ENCODE results near the gene SHROOM3. TPM values are rescaled to one million over a fixed set of nuclear protein-coding genes. Genes with fewer than 3 reads are reported as not detected.

The SHROOM3 gene
- total and polyA plus RNA-seq, 10 donors, result 0.37 to 23.9 (median 8.3) TPM

DNA sequence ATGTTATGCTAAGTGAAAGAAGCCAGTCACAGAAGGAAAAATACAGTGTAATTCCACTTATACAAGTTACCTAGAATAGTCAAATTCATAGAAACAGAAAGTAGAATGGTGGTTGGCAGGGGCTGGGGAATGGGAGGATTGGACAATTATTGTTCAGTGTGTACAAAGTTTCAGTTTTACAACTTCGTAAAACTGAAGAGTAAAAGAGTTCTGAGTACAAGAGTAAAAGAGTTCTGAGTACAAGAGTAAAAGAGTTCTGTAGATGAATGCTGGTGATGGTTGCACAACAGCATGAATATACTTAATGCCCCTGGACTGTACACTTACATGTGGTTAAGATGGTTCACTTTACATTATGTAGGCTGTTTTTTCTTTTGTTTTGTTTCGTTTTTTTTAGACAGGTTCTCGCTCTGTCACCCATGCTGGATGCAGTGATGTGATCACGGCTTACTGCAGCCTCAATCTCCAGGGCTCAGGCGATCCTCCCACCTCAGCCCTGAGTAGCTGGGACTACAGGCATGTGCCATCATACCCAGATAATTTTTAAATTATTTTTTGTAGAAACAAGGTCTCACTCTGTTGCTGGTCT is 232.0 kb downstream of the SHROOM3 start:
- intact Hi-C loops (cut with DNase I; ENCODE audit: low total_unique reads), result no loop called here
- DNase-seq, result no peak
- no peaks in the 10 kb centered on the region for H3K4me1 ChIP-seq
- 66 to 90% (median 76%) methylated on average over 5 of the region's 5 CpGs for WGBS, 5 donors
- no peaks in the 10 kb centered on the region for H3K9me3 ChIP-seq
- no peak overlapping the region for H3K4me3 ChIP-seq
- TF ChIP-seq POLR2AphosphoS5 (IDR thresholded peaks at IDR 0.05) (no peak), POLR2A (IDR thresholded peaks at IDR 0.05) (no peak)
- TF ChIP-seq, protein P1, sequence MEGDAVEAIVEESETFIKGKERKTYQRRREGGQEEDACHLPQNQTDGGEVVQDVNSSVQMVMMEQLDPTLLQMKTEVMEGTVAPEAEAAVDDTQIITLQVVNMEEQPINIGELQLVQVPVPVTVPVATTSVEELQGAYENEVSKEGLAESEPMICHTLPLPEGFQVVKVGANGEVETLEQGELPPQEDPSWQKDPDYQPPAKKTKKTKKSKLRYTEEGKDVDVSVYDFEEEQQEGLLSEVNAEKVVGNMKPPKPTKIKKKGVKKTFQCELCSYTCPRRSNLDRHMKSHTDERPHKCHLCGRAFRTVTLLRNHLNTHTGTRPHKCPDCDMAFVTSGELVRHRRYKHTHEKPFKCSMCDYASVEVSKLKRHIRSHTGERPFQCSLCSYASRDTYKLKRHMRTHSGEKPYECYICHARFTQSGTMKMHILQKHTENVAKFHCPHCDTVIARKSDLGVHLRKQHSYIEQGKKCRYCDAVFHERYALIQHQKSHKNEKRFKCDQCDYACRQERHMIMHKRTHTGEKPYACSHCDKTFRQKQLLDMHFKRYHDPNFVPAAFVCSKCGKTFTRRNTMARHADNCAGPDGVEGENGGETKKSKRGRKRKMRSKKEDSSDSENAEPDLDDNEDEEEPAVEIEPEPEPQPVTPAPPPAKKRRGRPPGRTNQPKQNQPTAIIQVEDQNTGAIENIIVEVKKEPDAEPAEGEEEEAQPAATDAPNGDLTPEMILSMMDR (IDR thresholded peaks at IDR 0.05 in 8 of 11, conservative IDR thresholded peaks at IDR 0.05 in 3 of 11), result no peak
- no peaks in the 10 kb centered on the region for H3K27me3 ChIP-seq (replicated peaks in 1 of 7)
- H3K36me3 ChIP-seq, result no peaks in the 10 kb centered on the region
- H3K27ac ChIP-seq, result no peak overlapping the region

DNA sequence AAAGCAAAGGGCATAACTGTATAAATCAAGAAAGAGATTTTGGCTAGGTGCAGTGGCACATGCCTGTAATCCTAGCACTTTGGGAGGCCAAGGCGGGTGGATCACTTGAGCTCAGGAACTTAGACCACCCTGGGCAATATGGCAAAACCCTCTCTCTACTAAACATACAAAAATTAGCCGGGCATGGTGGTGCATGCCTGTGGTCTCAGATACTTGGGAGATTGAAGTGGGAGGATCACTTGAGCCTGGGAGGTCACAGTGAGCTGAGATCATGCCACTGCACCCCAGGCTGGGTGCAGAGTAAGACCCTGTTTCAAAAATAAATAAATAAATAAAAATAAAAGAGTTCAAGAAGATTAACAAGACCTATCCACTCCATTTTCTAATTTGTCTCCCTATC is 235.6 kb downstream of the SHROOM3 start:
- Histone ChIP-seq H3K27me3 (replicated peaks in 1 of 7) (peaks cover 0 to 6% (median 0%) of the 10 kb centered on the region in 7 donors), H3K4me3 (no peak overlapping the region), H3K27ac (no peak overlapping the region), H3K9me3 (no peaks in the 10 kb centered on the region), H3K4me1 (no peaks in the 10 kb centered on the region), H3K36me3 (no peaks in the 10 kb centered on the region)
- intact Hi-C loops (cut with DNase I; ENCODE audit: low total_unique reads), result no loop called here
- WGBS, 5 donors, result 86 to 97% (median 88%) methylated on average over 2 of the region's 2 CpGs
- no peak for DNase-seq
- TF ChIP-seq, protein P1 (IDR thresholded peaks at IDR 0.05 in 8 of 11, conservative IDR thresholded peaks at IDR 0.05 in 3 of 11), result no peak
- no peak for TF ChIP-seq POLR2A (IDR thresholded peaks at IDR 0.05)
- no peak for TF ChIP-seq POLR2AphosphoS5 (IDR thresholded peaks at IDR 0.05)

DNA sequence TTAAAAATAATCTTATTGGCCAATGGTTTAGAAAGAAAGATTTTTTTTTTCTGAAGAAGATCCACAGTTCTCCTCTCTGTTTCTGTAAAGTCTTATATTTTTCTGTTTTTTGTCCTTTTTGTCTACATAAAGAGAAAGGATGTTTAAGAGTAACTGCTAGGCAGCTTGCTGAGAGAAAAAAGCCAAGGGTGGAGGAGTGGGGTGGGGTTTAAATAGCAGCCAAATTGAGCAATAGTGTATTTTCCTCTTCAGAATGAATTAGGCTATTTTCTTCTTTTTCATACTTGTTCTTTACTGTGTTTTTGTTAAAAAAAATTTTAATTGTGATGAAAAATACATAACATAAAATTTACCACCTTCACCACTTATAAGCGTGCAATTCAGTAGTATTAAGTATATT is 238.3 kb downstream of the SHROOM3 start:
- intact Hi-C loops (cut with DNase I; ENCODE audit: low total_unique reads), result no loop called here
- H3K27ac ChIP-seq, result no peak overlapping the region

DNA sequence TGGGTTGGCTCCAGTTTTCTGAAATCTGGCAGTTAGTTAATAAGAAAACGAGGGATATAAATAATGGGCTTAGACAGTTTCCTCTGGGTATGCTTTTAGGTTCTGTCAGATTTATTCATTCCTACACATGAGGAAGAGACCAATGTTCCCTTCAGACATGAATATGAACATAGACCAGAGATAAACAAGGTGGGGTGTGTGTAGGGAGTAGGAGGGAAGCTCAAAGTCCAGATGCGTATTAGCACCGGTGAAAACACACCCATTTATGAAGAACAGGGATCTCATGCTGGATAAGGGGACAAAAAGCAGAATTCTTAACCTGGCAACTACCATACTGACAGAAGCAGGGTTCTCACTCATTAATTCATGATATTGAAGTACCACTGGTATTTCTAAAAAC is 240.0 kb downstream of the SHROOM3 start:
- Histone ChIP-seq H3K9me3 (no peaks in the 10 kb centered on the region), H3K4me1 (no peaks in the 10 kb centered on the region), H3K27ac (no peak overlapping the region), H3K36me3 (no peaks in the 10 kb centered on the region), H3K27me3 (replicated peaks in 1 of 7) (peaks cover 0 to 6% (median 0%) of the 10 kb centered on the region in 7 donors), H3K4me3 (no peak overlapping the region)
- intact Hi-C loops (cut with DNase I; ENCODE audit: low total_unique reads), result no loop called here
- 88 to 97% (median 93%) methylated on average over 3 of the region's 3 CpGs for WGBS, 5 donors
- TF ChIP-seq POLR2A (IDR thresholded peaks at IDR 0.05) (no peak), POLR2AphosphoS5 (IDR thresholded peaks at IDR 0.05) (no peak)
- TF ChIP-seq, protein P1 (IDR thresholded peaks at IDR 0.05 in 8 of 11, conservative IDR thresholded peaks at IDR 0.05 in 3 of 11), result no peak
- DNase-seq, result no peak

More for the DNA sequence above, 238.3 kb downstream of the SHROOM3 start:
- Histone ChIP-seq H3K9me3 (no peaks in the 10 kb centered on the region), H3K27me3 (replicated peaks in 1 of 7) (peaks cover 0 to 6% (median 0%) of the 10 kb centered on the region in 7 donors), H3K4me3 (no peak overlapping the region), H3K36me3 (no peaks in the 10 kb centered on the region), H3K4me1 (no peaks in the 10 kb centered on the region)
- no peak for DNase-seq
- TF ChIP-seq POLR2A (IDR thresholded peaks at IDR 0.05), result no peak
- TF ChIP-seq, protein P1 (IDR thresholded peaks at IDR 0.05 in 8 of 11, conservative IDR thresholded peaks at IDR 0.05 in 3 of 11), result no peak
- no peak for TF ChIP-seq POLR2AphosphoS5 (IDR thresholded peaks at IDR 0.05)
- WGBS, 5 donors, result 94 to 98% (median 97%) methylated on average over 1 of the region's 1 CpG
